Measurements from ENCODE around the gene SCAP. TPM values are rescaled to one million over a fixed set of nuclear protein-coding genes. Genes with fewer than 3 reads are reported as not detected.
A peak's percentile ranks its signal among the peaks of the same experiment; 100 is the strongest.

The SCAP gene
- polyA plus RNA-seq, 4 donors, result 62.9 to 88.9 (median 73.0) TPM

- DNase-seq (ENCODE audit: low read depth in 4 of 4, low spot score in 3 of 4), result no peak
These were observed 40.9 kb downstream of the SCAP start for GRCh38 chr3:47434849-47435248.

DNA sequence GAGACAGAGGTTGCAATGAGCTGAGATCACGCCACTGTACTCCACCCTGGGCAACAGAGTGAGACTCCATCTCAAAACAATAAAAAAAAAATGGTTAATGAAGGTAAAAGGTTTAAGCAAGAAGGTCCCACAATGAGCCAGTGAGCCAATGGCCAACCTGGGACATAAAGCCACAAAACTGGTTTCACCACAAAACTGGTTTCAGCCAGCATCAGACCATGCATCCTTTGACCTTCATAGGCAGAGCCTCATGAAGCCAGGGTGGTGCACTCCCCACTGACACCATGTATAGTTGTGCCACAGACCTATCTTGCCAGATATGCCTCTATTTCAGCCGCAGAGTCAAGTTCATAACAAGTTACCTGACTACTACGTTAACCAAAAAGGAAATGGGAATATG, 41.9 kb downstream of the SCAP start:
- no peak for DNase-seq (ENCODE audit: low read depth in 4 of 4, low spot score in 3 of 4)

DNA sequence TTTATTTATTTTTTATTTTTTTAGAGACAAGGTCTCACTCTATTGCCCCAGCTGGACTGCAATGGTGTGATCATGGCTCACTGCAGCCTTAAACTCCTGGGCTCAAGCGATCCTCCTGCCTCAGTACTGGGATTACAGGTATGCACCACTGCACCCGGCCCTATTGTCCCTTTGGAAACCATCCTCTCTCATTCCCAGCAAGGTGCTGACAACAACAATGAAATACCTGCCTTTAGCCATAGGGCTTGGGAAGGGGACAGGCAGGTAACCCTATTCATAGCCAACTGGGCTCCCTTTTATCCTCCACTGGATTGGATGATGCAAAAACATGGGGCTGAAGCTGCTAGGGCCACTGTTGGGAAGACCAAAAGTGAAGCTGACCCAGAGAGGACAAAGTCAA, 43.1 kb downstream of the SCAP start:
- no peak for DNase-seq (ENCODE audit: low read depth in 4 of 4, low spot score in 3 of 4)

GRCh38 chr3:47431225-47431624, 44.5 kb downstream of the SCAP start:
- no peak for DNase-seq (ENCODE audit: low read depth in 4 of 4, low spot score in 3 of 4)

- no peak for DNase-seq (ENCODE audit: low read depth in 4 of 4, low spot score in 3 of 4)
These were observed 45.1 kb downstream of the SCAP start for GRCh38 chr3:47430606-47431005.

- DNase-seq (ENCODE audit: low read depth in 4 of 4, low spot score in 3 of 4), result no peak
These were observed 46.1 kb downstream of the SCAP start for GRCh38 chr3:47429476-47430270.

DNA sequence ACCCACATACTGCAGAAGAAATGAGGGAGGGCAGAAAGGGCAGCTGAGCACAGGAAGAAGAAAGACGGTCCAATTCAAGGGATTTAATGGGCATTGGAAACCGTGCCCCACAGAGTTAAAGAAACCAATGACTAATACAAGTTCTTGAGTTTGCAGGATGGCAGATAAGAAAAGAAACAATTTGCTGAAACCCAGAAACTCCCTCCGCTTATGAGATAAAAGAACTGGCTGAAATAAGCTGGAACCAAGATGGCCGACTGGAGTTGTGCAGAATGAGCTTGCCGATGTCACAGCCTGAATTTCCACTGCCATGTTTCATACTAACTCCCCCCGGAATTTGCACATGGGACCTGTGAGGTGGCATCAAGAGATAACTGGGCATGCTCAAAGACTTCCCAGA, 47.1 kb downstream of the SCAP start:
- no peak for DNase-seq (ENCODE audit: low read depth in 4 of 4, low spot score in 3 of 4)

DNA sequence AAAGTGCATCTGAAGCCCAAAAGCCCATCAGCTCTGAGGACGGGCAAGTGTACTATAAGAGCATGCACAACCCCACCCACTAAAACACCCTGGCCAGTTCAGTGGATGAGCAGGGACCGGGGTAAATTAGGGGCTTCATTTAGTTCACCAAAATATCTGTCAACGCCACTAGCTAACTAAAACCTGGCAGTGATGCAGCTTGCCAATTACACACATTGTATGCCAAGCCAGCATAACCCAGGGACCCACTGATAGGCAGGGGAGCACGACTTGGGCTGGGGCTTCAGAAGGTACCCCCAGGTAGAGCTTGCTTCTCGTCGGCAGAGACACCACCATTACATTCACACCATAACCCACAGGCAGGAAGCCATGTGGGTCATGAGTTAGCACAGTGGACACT, 47.9 kb downstream of the SCAP start:
- DNase-seq (ENCODE audit: low read depth in 4 of 4, low spot score in 3 of 4), result no peak

DNA sequence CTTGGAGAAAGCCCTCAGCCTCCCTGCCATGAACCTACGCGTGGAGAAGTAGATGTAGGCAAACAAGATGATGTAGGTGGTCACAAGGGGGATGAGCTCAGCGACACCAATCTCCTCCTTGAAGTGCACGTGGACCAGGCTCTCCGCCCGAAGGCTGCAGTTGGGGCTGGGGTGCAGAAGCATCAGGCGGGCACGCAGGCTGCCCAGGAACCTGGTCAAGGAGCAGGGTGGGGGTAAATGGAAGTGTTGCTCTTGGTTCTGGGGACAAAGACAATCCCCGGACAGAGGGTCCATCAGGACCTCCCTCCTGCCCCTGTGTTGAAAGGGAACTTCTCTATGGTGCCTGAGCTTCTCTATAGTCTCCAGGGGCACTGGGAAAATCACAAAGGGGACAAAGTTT, 49.8 kb downstream of the SCAP start:
- DNase-seq (ENCODE audit: low read depth in 4 of 4, low spot score in 3 of 4), result no peak

DNA sequence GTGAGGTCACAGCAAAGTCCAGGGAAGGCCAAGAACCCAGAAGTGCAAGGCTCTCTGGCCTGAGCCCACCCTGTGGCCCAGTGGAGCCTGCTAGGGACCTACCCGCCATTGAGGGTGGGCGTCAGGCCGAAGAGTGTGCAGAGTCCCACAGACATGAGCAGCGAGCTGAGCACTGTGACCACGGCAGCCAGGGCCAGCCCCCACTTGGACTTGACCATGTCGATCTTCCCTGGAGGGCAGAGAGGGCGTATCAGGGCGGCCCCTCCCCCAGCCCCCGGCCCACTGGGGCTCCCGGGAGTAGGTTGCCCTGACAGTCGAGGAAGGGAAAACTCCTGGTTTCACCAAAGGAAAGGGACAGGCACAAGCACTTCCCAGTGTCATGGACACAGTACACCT, 50.4 kb downstream of the SCAP start:
- no peak for DNase-seq (ENCODE audit: low read depth in 4 of 4, low spot score in 3 of 4)

DNA sequence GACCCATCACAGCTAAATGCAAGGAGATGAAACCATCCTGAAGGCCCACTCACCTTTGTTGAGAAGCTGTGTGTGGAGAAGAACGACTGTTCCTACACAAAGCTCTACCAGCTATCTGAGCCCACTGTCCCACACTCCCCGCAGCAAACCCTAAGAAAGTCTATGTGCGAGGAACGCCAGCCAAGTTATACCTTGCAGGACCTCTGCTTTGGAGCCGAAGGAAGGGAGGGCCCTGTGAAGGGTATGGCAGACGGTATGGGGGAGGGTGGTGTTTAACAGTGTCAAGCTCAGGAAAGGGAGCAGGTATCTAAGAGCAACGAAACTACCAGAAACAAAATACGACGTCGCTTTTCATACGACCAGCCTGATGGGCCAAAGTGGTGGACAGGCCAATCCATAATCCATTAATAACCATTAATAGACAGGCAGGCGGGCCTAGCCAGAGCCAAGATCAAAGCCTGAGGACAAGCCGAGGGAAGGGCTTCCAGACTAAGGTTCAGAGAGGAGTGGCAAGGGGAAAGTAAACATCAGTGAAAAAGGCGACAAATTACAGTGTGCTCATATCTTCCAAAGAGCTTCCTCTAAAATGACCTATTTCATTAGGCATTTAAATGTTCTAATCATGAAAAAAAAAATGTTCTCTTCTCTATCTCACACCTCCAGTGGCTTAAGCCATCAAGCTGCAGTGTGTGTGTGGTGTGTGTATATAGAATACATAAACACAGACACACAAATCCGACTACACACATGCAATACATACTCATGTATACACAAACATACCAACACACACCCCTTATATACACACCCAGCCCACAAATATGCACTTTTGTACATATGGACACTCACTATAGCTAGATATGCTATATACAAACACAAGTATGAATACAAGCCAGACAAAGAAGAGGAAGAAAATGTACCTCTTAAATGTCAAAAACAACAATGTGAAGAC, 51.0 kb downstream of the SCAP start:
- DNase-seq (ENCODE audit: low read depth in 4 of 4, low spot score in 3 of 4), result no peak

DNA sequence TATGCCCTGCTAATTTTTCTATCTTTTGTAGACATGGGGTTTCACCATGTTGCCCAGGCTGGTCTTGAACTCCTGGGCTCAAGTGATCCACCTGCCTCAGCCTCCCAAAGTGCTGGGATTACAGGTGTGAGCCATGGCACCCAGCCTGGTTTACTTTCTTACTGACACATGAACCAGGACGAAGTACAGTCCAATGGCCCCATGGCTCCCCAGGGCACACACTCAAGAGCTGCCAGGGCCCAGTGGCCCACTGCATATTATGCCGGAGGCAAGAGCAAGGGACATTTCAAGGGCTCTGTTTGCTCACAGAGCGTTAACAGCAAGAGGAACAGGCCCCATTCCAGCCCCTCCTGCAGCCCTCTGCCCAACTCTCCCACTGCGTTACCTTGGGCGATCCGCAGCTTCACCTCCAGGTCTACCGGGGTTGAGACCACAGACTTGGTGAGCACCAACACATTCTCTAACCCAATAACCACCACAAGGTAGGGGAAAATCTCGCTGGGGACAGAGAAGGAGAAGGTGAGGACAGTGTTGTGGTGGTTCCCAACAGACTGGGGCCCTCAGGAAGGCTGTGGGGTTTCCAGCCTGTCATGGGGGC, 52.1 kb downstream of the SCAP start:
- DNase-seq (ENCODE audit: low read depth in 4 of 4, low spot score in 3 of 4), result no peak

GRCh38 chr3:47422743-47423142, 53.0 kb downstream of the SCAP start:
- no peak for DNase-seq (ENCODE audit: low read depth in 4 of 4, low spot score in 3 of 4)

GRCh38 chr3:47421741-47422649, 53.7 kb downstream of the SCAP start:
- DNase-seq (ENCODE audit: low read depth in 4 of 4, low spot score in 3 of 4), result no peak

- peak; percentile 51 to 80 (median 70) for DNase-seq (ENCODE audit: low read depth in 4 of 4, low spot score in 3 of 4)
These were observed 54.9 kb downstream of the SCAP start for GRCh38 chr3:47420511-47421484.

- DNase-seq (ENCODE audit: low read depth in 4 of 4, low spot score in 3 of 4), result no peak
These were observed 55.7 kb downstream of the SCAP start for GRCh38 chr3:47420044-47420430.

- DNase-seq (ENCODE audit: low read depth in 4 of 4, low spot score in 3 of 4), result no peak
These were observed 56.4 kb downstream of the SCAP start for GRCh38 chr3:47419083-47420043.

Data from left renal pelvis (tissue), 4 donors.